Mesenchymal stem cell (in vitro differentiated cells and primary cell): ENCODE measurements around the gene RGS19.

Experiments
- DNase-seq: peaks from one replicate; pipeline ENCODE4 v3.0.0-alpha.2; 2013
- H2AFZ ChIP-seq: one replicate; pipeline ENCODE4 v1.6.1; 2013; ENCODE audit warnings: low read depth, mild to moderate bottlenecking, control low read depth, inconsistent platforms, low read length, moderate library complexity
- H2AK5ac ChIP-seq: 2 replicates; pipeline ENCODE4 v1.6.1; 2013; ENCODE audit warnings: low read length, moderate library complexity, mild to moderate bottlenecking, inconsistent platforms; ENCODE audit not compliant: severe bottlenecking
- H2BK120ac ChIP-seq: one replicate; pipeline ENCODE4 v1.6.1; 2013; ENCODE audit warnings: low read depth, mild to moderate bottlenecking, inconsistent platforms, low read length, moderate library complexity
- H2BK12ac ChIP-seq, 2 experiments: one replicate each; pipeline ENCODE4 v1.6.1; 2013; ENCODE audit warnings: inconsistent platforms in 2 of 2, low read length in 2 of 2, mild to moderate bottlenecking in 2 of 2, moderate library complexity in 2 of 2, control low read depth in 1 of 2
- H2BK15ac ChIP-seq: one replicate; pipeline ENCODE4 v1.6.1; 2013; ENCODE audit warnings: mild to moderate bottlenecking, low read depth, inconsistent platforms; ENCODE audit not compliant: poor library complexity, severe bottlenecking
- H2BK5ac ChIP-seq: 2 replicates; pipeline ENCODE4 v1.6.1; 2013; ENCODE audit warnings: low read depth, mild to moderate bottlenecking, low read length, control low read depth, inconsistent platforms; ENCODE audit not compliant: poor library complexity, severe bottlenecking
- H3K14ac ChIP-seq, 2 experiments: one replicate each; pipeline ENCODE4 v1.6.1; 2013; ENCODE audit warnings: inconsistent platforms in 2 of 2, low read length in 2 of 2, control low read depth in 1 of 2, mild to moderate bottlenecking in 1 of 2, moderate library complexity in 1 of 2
- H3K18ac ChIP-seq, 2 experiments: one replicate each; pipeline ENCODE4 v1.6.1; 2013; ENCODE audit warnings: inconsistent platforms in 2 of 2, low read length in 2 of 2, control low read depth in 1 of 2, low read depth in 1 of 2, mild to moderate bottlenecking in 1 of 2
- H3K23ac ChIP-seq, 2 experiments: one replicate each; pipeline ENCODE4 v1.6.1; 2013; ENCODE audit warnings: inconsistent platforms in 2 of 2, low read length in 2 of 2, mild to moderate bottlenecking in 2 of 2, moderate library complexity in 2 of 2, control low read depth in 1 of 2
- H3K27ac ChIP-seq: 2 replicates; pipeline ENCODE4 v1.5.1; 2013; ENCODE audit warnings: mild to moderate bottlenecking, moderate library complexity, low read length, control low read depth, inconsistent platforms; ENCODE audit not compliant: poor library complexity, severe bottlenecking
- H3K27me3 ChIP-seq, 2 experiments: 2 replicates each; pipeline versions ENCODE4 v1.6.1 to v1.7.0; 2013; ENCODE audit warnings: low read length in 2 of 2, mild to moderate bottlenecking in 2 of 2, moderate library complexity in 2 of 2, control low read depth in 1 of 2, inconsistent platforms in 1 of 2; ENCODE audit not compliant: control insufficient read depth in 1 of 2, insufficient read depth in 1 of 2
- H3K36me3 ChIP-seq, 2 experiments: 2 replicates each; pipeline versions ENCODE4 v1.6.1 to v1.7.0; 2013; ENCODE audit warnings: low read length in 2 of 2, control low read depth in 1 of 2, inconsistent platforms in 1 of 2, low read depth in 1 of 2, mild to moderate bottlenecking in 1 of 2; ENCODE audit not compliant: insufficient read depth in 2 of 2, control insufficient read depth in 1 of 2
- H3K4ac ChIP-seq, 2 experiments: one replicate each; pipeline ENCODE4 v1.6.1; 2013; ENCODE audit warnings: inconsistent platforms in 2 of 2, low read length in 2 of 2, mild to moderate bottlenecking in 2 of 2, moderate library complexity in 2 of 2, control low read depth in 1 of 2, low read depth in 1 of 2
- H3K4me1 ChIP-seq: 2 replicates; pipeline ENCODE4 v1.6.1; 2013; ENCODE audit warnings: low read depth, low read length, control low read depth; ENCODE audit not compliant: control insufficient read depth, insufficient read depth
- H3K4me2 ChIP-seq: 2 replicates; pipeline ENCODE4 v1.6.1; 2013; ENCODE audit warnings: low read length, mild to moderate bottlenecking, inconsistent platforms; ENCODE audit not compliant: poor library complexity, severe bottlenecking
- H3K4me3 ChIP-seq, 2 experiments: 2 replicates each; pipeline versions ENCODE4 v1.5.1 to v1.7.0; 2013; ENCODE audit warnings: low read length in 2 of 2, mild to moderate bottlenecking in 2 of 2, control low read depth in 1 of 2, low read depth in 1 of 2; ENCODE audit not compliant: insufficient read depth in 1 of 2
- H3K79me1 ChIP-seq: replicated peaks from 2 replicates; pipeline ENCODE4 v1.6.1; 2013; ENCODE audit warnings: mild to moderate bottlenecking, control low read depth, low read length, inconsistent platforms; ENCODE audit not compliant: poor library complexity, severe bottlenecking
- H3K9ac ChIP-seq: 2 replicates; pipeline ENCODE4 v1.7.0; 2013; ENCODE audit warnings: mild to moderate bottlenecking, low read length, moderate library complexity
- H3K9me3 ChIP-seq: 2 replicates; pipeline ENCODE4 v1.7.0; 2013; ENCODE audit warnings: mild to moderate bottlenecking, low read length; ENCODE audit not compliant: control insufficient read depth
- H4K8ac ChIP-seq: one replicate; pipeline ENCODE4 v1.6.1; 2013; ENCODE audit warnings: inconsistent platforms, mild to moderate bottlenecking, low read length, moderate library complexity
- H4K91ac ChIP-seq: one replicate; pipeline ENCODE4 v1.6.1; 2013; ENCODE audit warnings: mild to moderate bottlenecking, low read length, inconsistent platforms
- WGBS: methylation state at CpG from one replicate; pipeline ENCODE4 v1.1.7; 2013; ENCODE audit warnings: mixed read lengths; 5-methylcytosine and 5-hydroxymethylcytosine counted together

RGS19 gene

GRCh38 chr20:64029293-64030117 lies 49.8 kb downstream of the RGS19 start:
- Histone ChIP-seq H3K4me2 (no peak overlapping the region), H2AFZ (no peak overlapping the region)
- 93% methylated on average over 38 of the region's 38 CpGs for WGBS

DNA sequence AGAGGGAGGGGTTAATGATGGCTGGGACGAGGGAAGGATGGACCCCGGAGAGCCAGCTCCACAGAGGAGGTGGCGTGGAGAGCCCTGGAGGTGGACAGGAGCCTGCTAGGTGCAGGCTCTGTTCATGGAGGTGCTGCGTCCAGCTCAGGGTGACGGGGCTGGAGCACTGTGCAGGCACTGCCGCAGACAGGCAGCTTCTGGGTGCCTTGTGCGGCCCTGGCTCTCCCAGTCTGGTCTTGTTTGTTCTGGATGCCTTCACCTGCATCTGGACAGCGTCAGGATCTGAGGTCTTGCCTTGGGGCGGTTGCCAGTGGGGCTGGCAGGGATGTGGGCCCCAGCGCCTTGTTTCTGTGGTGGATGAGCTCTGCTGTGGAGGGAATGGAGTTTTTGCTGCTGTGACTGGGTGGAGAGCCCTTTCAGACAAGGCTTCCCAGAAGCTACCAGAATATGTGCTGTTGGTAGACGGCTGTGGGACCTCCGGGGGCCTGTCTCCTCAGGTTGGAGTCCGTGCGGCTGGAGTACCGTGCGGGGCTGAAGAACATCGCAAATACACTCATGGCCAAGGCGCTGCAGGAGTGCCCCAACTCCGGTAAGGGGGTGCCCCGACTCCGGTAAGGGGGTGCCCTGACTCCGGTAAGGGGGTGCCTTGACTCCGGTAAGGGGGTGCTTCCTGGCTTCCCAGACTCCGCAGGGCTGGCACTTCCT lies 51.2 kb downstream of the RGS19 start:
- Histone ChIP-seq H3K9me3 (no peaks in the 10 kb centered on the region), H3K4ac (no peak overlapping the region), H2BK15ac (no peak overlapping the region), H3K27ac (no peak overlapping the region), H2BK12ac (no peak overlapping the region), H2BK120ac (no peak overlapping the region), H3K14ac (no peak overlapping the region), H4K8ac (no peak overlapping the region), H2AK5ac (no peak overlapping the region), H4K91ac (no peak overlapping the region), H3K4me3 (no peak overlapping the region), H3K79me1 (peaks cover 33% of the 10 kb centered on the region), H3K9ac (no peak overlapping the region), H2AFZ (no peak overlapping the region), H3K36me3 (peaks cover 92 to 96% of the 10 kb centered on the region in 2 experiments), H3K23ac (no peak overlapping the region), H3K27me3 (no peaks in the 10 kb centered on the region), H3K4me1 (peaks cover 3% of the 10 kb centered on the region), H3K18ac (no peak overlapping the region), H2BK5ac (no peak overlapping the region), H3K4me2 (no peak overlapping the region)
- 94% methylated on average over 24 of the region's 24 CpGs for WGBS
- no peak for DNase-seq

More at GRCh38 chr20:64029293-64030117, 49.8 kb downstream of the RGS19 start:
- no peak for DNase-seq
- Histone ChIP-seq H3K27ac (no peak overlapping the region), H2BK12ac (no peak overlapping the region), H3K18ac (no peak overlapping the region), H3K4me1 (peaks cover under 1% of the 10 kb centered on the region), H4K8ac (no peak overlapping the region), H2BK120ac (no peak overlapping the region), H3K79me1 (peaks cover 25% of the 10 kb centered on the region), H4K91ac (no peak overlapping the region), H3K9me3 (no peaks in the 10 kb centered on the region), H2BK15ac (no peak overlapping the region), H3K36me3 (peaks cover 92% of the 10 kb centered on the region in 2 experiments), H3K4ac (no peak overlapping the region), H3K27me3 (no peaks in the 10 kb centered on the region), H3K23ac (no peak overlapping the region), H3K9ac (no peak overlapping the region), H3K4me3 (no peak overlapping the region), H2BK5ac (no peak overlapping the region), H3K14ac (no peak overlapping the region), H2AK5ac (no peak overlapping the region)

DNA sequence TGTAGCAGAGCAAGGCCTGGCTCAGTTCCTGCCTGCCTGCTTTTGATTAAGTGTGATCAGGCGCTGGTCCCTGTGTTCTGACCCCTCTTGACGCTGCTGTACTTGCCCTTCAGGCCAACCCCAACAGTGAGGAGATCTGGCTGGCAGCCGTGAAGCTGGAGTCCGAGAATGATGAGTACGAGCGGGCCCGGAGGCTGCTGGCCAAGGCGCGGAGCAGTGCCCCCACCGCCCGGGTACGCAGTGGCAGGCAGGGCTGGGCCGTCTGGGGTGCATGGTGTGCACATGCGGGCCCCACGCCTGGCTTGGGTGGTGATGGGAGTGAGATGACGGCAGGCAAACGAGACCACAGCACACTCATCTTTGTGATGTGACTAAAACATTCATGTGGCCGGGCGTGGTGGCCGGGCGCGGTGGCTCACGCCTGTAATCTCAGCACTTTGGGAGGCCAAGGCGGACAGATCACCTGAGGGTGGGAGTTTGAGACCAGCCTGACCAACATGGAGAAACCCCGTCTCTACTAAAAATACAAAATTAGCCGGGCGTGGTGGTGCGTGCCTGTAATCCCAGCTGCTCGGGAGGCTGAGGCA lies 53.4 kb downstream of the RGS19 start:
- Histone ChIP-seq H3K79me1 (peaks cover 41% of the 10 kb centered on the region), H2BK5ac (no peak overlapping the region), H2BK12ac (no peak overlapping the region), H3K4me1 (peaks cover 7% of the 10 kb centered on the region), H3K4me2 (no peak overlapping the region), H3K23ac (no peak overlapping the region), H3K36me3 (peaks cover 95 to 98% of the 10 kb centered on the region in 2 experiments), H3K27me3 (no peaks in the 10 kb centered on the region), H4K8ac (no peak overlapping the region), H2BK15ac (no peak overlapping the region), H2BK120ac (no peak overlapping the region), H3K9ac (no peak overlapping the region), H3K27ac (no peak overlapping the region), H3K4ac (no peak overlapping the region), H2AFZ (no peak overlapping the region), H3K4me3 (no peak overlapping the region), H3K18ac (no peak overlapping the region), H4K91ac (no peak overlapping the region), H3K9me3 (no peaks in the 10 kb centered on the region), H2AK5ac (no peak overlapping the region), H3K14ac (no peak overlapping the region)
- no peak for DNase-seq
- WGBS = 96% methylated on average over 29 of the region's 29 CpGs
